ENCODE data around the gene SLC16A13. TPM values are rescaled to one million over a fixed set of nuclear protein-coding genes. Genes with fewer than 3 reads are reported as not detected.
A peak's percentile ranks its signal among the peaks of the same experiment; 100 is the strongest.
"Not testable (repeated sequence)": the region's sequence is repeated elsewhere in the genome, so short reads cannot be mapped to it uniquely, and the experiment has no call there.

Gene SLC16A13
- polyA plus RNA-seq, 12 donors, result 0.86 to 2.9 (median 1.2) TPM; not detected in 2

- DNase-seq, result no peak
These were observed 6.7 kb upstream of the SLC16A13 start for GRCh38 chr17:7029096-7029495.

- no peak for DNase-seq
These were observed 6.2 kb upstream of the SLC16A13 start for GRCh38 chr17:7029659-7030058.

GRCh38 chr17:7034955-7035590 lies 742 bp upstream of the SLC16A13 start:
- no peak for DNase-seq

GRCh38 chr17:7038025-7038862 lies 2.4 kb downstream of the SLC16A13 start:
- no peak for DNase-seq

GRCh38 chr17:7039832-7040231 lies 4.0 kb downstream of the SLC16A13 start:
- no peak for DNase-seq

DNA sequence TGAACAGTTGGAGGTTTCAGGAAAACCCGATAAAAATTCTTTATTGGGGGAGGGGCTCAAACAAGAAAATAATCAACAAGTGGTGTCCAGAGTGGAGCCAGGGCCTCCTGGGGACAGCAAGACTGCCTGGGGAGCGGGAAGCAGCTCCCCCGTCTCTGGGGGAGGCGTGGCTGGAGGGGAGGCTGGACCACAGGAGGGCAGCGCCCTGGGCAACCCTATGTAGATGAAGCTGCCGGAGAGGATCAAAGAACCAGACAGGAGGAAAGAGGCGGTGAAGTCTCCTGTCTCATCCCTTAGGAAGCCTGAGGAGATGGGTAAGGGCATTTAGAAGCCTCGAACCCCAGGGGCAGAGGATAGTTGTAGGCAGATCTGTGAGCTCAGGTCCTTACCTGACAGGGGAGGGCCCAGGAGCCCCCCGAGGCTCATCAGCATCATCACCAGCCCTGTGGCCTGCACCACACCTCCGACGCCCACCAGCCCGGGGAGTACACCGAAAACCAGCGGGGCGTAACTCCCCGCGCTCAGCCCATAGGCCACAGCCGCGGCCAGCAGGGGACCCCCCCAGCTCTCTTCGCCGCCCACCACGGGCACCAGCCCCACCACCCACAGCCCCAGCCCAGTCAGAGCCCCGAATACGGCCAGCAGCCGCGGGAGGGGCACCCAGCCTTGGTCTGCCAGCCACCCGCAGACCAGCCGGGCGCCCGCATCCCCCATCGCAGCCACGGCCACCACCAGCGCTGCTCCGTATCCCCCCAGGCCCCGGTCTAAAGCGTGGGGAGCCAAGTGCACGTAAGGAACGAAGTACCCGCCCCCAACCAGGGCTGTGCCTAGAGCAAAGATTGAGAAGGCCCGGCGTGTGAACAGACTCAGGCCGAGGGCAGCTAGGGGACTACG lies 6.0 kb downstream of the SLC16A13 start:
- DNase-seq, result no peak

GRCh38 chr17:7042501-7043181 lies 6.8 kb downstream of the SLC16A13 start:
- DNase-seq, result no peak

- no peak for DNase-seq
These were observed 7.3 kb downstream of the SLC16A13 start for GRCh38 chr17:7043182-7043496.

GRCh38 chr17:7043497-7044198 lies 7.8 kb downstream of the SLC16A13 start, which contains the start of gene SLC16A11:
Gene SLC16A11 (minus strand): TSS chr17:7044092. CDS start chr17:7043513, 579 bp downstream.
- no peak for DNase-seq

- DNase-seq, result peak; percentile 82
These were observed 9.8 kb downstream of the SLC16A13 start for GRCh38 chr17:7045492-7046126.

GRCh38 chr17:7046127-7046724 lies 10.4 kb downstream of the SLC16A13 start:
- no peak for DNase-seq

DNA sequence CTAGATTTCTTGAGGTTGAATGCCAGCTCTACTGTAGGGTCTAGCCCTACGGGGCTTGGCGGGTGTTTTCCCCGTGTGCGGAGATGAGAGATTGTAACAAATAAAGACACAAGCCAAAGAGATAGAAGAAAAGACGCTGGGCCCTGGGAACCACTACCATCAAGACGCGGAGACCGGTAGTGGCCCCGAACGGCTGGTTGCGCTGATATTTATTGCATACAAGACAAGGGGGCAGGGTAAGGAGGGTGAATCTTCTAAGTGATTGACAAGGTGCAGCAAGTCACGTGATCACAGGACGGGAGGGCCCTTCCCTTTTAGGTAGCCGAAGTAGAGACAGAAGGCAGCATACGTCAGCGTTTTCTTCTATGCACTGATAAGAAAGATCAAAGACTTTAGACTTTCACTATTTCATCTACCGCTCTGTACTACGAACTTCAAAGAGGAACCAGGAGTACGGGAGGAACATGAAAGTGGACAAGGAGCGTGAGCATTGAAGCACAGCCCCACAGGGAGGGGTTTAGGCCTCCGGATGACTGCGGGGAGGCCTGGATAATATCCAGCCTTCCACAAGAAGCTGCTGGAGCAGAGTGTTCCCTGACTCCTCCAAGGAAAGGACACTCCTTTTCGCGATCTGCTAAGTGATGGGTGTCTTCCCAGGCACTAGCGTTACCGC lies 11.0 kb downstream of the SLC16A13 start:
- DNase-seq, result not testable (repeated sequence)

GRCh38 chr17:7047566-7047965 lies 11.8 kb downstream of the SLC16A13 start:
- no peak for DNase-seq

DNA sequence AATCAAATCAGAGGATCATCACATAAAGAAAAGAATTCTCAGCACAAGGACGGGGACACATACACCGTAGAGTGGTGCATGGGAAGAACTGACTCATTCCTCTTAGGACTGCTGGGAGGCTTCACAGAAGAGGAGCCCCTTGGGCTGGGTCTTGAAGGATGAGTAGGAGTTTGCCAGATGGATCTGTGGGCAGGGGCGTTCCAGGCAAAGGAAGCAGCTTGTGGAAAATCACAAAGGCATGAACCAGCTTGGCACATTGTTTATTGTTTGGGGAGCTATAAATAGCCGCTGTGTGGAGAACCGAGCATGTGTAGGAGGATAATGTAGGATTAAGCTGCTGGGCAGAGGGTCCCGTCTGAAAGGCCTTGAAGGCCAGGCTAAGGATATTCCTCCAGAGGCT lies 13.2 kb downstream of the SLC16A13 start:
- no peak for DNase-seq

DNA sequence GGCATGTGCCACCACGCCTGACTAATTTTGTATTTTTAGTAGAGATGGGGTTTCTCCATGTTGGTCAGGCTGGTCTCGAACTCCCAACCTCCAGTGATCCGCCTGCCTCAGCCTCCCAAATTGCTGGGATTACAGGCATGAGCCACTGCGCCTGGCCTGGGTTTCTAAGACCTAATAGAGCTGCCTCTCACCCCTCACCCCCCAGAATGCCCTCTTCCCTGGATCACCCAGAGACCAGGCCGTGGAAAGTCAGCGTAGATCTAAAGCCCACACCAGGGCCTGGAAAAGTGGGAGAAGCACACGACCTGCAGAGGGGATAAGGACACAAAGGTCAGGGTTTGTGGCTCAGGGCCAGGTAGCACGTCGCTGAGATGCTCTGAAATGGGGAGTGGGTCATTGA lies 14.8 kb downstream of the SLC16A13 start:
- DNase-seq, result not testable (repeated sequence)

DNA sequence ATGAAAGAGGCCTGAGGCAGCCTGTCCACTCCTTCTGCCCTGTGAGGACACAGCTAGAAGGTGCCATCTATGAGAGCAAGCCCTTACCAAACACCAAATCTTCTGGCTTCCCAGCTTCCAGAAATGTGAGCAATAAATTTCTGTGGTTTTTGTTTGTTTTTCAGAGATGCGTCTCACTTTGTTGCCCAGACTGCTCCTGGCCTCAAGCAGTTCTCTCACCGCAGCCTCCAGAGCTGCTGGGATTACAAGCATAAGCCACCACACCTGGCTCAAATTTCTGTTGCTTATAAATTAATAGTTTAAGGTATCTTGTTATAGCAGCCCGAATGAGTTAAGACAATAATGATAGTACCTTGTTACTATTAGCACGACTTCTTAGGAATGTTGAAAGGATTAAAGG lies 20.6 kb downstream of the SLC16A13 start:
- DNase-seq, result no peak

- DNase-seq, result no peak
These were observed 23.1 kb downstream of the SLC16A13 start for GRCh38 chr17:7058831-7059447.

DNA sequence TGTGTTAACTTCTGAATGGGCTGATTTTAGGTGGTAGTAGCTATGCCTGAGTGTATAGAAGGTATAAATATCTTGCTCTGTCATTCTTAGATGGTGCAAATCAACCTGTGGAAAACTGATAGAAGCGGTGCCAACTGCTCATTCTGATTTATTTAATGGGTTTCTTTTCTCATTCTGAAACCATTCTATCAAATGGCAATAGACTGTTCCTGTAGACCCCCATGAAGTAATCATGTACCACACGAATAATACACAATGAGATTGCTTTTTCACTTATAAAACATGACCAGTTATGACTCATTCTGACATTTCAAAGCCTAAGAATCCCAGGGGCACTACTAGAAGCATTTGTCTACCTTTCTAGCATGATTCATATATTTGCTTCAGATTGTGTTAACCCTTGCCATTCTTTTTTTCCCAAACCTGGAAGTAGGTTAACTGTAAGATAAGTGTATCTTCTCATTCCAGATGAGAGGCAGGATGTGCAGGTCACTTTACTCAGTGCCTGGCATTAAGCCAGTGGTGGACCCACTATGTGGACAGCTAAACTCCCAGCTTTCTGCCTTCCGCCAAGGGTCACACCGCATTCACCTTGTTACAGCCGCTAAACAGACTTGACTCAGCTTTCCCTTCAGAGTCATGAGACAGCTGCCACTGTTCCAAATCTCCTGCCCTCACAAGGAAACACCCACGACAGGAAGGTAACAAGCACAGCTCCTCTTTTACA lies 24.5 kb downstream of the SLC16A13 start:
- no peak for DNase-seq

Data from muscle of arm (tissue), 12 donors.